Lung microvascular endothelial cell (primary cell): ENCODE data around the gene RAPSN. TPM values are rescaled to one million over a fixed set of nuclear protein-coding genes. Genes with fewer than 3 reads are reported as not detected.

Experiments used
- DNase-seq, 2 donors: peaks; one replicate each; pipeline versions ENCODE4 v3.0.0 to v3.0.0-alpha.2; 2010; ENCODE audit warnings: low read depth in 2 of 2
- total RNA-seq: library from RNA; depleted of rRNA; stranded (reverse); fragments of >200 nt; gene quantifications from 2 replicates; pipeline ENCODE4 v1.2.1, GENCODE V29; 2014

The RAPSN gene
- total RNA-seq, 1 donor from 2014 or later = 0.20 TPM

- peak in 1 of 2 donors; percentile 63 for DNase-seq
Observed at GRCh38 chr11:47434011-47434786, 14.7 kb downstream of the RAPSN start.

- no peak for DNase-seq
Observed at GRCh38 chr11:47433157-47433556, 15.8 kb downstream of the RAPSN start.

- no peak for DNase-seq
Observed at GRCh38 chr11:47431356-47432083, 17.4 kb downstream of the RAPSN start.

GRCh38 chr11:47430524-47430923 is 18.4 kb downstream of the RAPSN start:
- no peak for DNase-seq

- DNase-seq = peak; percentile 97
Observed at GRCh38 chr11:47426062-47426956, 22.6 kb downstream of the RAPSN start, which contains the start of gene PSMC3. PSMC3 (minus strand) TSS chr11:47426439; CDS start chr11:47426279, 160 bp downstream.

- DNase-seq = no peak
Observed at GRCh38 chr11:47425611-47426010, 23.3 kb downstream of the RAPSN start.

GRCh38 chr11:47418454-47419259 is 30.3 kb downstream of the RAPSN start:
- DNase-seq = no peak

GRCh38 chr11:47417712-47418111 is 31.2 kb downstream of the RAPSN start:
- no peak for DNase-seq

- DNase-seq = peak; percentile 89 to 93
Observed at GRCh38 chr11:47415949-47416472, 32.9 kb downstream of the RAPSN start.

- no peak for DNase-seq
Observed at GRCh38 chr11:47415091-47415854, 33.7 kb downstream of the RAPSN start.

GRCh38 chr11:47414685-47415070 is 34.3 kb downstream of the RAPSN start:
- no peak for DNase-seq

- DNase-seq = no peak
Observed at GRCh38 chr11:47413908-47414684, 34.8 kb downstream of the RAPSN start.

GRCh38 chr11:47413351-47413750 is 35.6 kb downstream of the RAPSN start:
- DNase-seq = no peak

GRCh38 chr11:47411884-47412746 is 36.8 kb downstream of the RAPSN start:
- DNase-seq = peak; percentile 56 to 67

GRCh38 chr11:47410370-47411264 is 38.3 kb downstream of the RAPSN start:
- DNase-seq = no peak

GRCh38 chr11:47409440-47410369 is 39.2 kb downstream of the RAPSN start:
- DNase-seq = no peak
